GM21528 (cell line): Measurements from ENCODE around the gene MYO5A.
"Not testable (repeated sequence)": the region's sequence is repeated elsewhere in the genome, so short reads cannot be mapped to it uniquely, and the experiment has no call there.

Experiments
- ATAC-seq: cut with Tn5 transposase; IDR thresholded peaks from one replicate; pipeline ENCODE4 v1.9.1; 2021; ENCODE audit warnings: mild to moderate bottlenecking, moderate library complexity; ENCODE audit not compliant: unreplicated experiment, low FRiP score

MYO5A gene

DNA sequence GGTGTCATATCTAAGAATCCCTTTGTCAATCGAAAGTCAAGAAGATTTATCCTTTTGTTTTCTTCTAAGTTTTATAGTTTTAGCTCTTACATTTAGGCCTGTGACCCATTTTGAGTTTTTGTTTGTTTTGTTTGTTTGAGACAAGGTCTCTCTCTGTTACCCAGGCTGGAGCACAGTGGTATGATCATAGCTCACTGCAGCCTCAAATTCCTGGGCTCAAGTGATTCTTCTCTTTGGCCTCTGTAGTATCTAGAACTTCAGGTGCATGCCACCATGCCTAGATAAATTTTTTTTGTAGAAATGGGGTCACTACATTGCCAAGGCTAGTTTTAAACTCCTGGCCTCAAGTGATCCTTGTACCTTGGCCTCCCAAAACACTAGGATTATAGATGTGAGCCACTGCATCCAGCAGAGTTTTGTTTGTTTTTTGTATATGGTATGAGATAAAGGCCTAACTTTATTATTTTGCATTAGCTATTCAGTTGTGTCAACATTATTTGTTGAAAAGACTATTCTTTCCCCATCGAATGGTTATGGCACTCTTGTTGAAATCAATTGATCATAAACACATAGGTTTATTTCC is 227.3 kb downstream of the MYO5A start:
- ATAC-seq: no peak

DNA sequence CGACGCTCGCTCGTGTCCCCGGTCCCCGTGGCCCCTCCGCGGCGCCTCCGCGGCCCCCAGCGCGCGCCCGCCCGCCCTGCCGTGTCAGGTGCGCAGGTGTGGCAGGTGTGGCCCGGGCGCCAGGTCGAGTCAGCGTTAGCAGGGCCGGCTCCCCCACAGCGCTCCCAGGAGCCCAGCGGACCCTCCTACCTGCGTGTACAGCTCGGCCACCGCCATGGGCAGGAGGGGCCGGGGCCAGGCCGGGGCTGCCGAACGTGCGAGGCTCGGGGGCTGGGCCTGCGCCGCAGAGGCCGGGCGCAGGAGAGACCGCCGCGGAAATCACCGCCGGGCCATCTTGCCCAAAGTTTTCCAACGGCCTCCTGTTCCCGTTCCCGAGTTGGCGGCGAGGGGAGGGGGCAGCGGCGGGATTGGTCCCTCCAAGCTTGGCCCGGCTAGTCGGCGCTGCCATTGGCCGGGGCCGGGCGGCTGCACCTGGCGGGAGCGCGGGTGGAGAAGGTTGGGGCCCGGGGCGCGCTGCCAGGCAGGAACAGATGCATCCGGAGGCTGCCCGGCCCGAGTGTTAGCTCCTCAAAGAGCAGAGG is 233.2 kb downstream of the MYO5A start, which contains the start of gene MYO5C:
TSS of gene MYO5C (minus strand) at position 384 of the 581 bp plus-strand sequence. CDS start at position 216, 168 bp downstream.
- no peak for ATAC-seq

DNA sequence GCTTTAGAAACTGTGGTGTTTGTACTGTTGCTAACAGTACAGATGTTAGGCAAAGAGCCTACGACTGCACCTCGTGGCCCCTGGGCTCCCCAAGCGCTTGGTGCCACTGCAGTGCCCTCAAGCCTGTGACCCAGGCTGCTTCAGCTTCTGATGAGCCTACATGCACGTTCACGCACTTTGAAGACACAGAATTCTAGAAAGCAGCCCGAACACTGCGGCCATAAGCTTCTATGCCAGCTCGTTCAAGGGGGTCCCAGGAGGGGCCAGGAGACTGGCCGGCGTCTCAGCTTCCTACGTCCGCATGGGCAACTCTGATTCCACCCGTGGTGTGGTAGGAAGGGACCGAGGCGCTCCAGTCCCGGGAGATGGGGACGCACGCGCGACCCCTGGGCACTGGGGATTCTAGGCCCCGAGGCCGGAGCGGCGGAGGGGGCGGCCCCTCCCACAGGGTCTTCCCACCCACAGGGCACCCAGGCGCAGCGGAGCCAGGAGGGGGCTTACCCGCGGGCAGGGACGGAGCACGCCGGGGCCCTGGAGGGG is 233.7 kb downstream of the MYO5A start:
- no peak for ATAC-seq

DNA sequence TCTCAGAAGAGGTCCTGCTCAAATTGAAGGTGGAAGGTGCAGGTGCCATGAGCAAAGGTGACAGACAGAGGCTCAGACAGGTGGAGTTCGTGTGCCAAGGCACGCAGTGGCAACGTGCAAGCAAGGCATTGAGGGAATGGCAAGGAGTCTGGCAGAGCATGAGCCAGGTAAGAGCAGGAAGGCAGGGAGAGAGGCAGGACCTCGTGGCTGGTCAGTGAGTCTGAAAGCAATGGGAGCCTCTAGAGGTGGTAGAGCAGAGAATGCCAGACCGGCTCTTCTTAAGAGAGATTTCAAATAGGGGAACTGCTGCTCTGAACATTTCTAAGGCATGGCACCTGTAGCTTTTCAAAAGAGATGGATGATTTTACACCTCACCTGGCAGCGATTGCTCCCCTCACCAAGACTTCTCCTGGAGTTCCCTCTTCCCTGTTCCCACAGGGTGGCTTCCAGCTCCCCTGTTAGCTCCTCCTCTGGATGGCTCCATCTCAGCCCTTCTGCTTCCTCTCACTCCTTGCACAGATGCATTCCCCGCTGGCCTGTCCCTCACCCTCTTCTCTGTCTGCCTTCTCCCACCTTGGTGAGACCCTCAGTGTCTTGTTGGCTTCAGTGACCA is 235.8 kb downstream of the MYO5A start:
- ATAC-seq: no peak

DNA sequence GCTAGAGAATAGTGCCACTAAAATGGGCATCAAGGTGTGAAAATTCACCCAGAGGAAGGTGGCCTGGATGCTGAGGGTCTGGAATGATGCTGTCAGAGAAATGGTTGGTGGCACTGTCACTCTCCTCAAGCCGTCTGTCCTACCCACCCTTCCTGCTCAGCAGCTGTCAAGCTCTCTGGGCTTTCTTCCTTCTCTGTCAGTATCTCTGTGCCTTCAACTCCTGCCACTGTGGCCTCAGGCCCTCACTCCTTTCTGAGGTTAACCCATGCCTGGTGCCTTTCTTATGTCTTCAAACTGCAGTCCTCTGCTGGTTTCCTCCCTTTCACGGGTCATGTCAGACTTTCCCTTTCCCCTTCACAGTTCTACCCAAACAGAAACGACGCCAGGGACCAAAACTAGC is 237.5 kb downstream of the MYO5A start:
- no peak for ATAC-seq

DNA sequence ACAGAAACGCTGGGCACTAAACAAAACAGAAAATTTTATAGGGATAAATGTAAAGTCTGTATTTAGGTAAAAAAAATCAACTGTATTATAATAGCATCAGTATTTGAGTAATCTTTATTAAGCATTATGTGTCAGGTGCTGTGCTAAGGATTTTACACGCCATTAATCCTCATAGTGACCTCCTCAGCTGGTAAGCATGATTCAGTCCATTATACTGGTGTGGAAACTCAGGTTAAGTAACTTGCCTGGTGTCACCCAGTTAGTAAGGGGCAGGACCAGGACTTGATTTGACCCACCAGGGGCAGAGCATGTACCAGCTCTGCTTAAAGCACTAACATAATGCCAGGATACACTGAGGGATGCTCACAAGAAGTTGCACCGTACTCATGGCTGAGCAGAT is 237.9 kb downstream of the MYO5A start:
- ATAC-seq: no peak

DNA sequence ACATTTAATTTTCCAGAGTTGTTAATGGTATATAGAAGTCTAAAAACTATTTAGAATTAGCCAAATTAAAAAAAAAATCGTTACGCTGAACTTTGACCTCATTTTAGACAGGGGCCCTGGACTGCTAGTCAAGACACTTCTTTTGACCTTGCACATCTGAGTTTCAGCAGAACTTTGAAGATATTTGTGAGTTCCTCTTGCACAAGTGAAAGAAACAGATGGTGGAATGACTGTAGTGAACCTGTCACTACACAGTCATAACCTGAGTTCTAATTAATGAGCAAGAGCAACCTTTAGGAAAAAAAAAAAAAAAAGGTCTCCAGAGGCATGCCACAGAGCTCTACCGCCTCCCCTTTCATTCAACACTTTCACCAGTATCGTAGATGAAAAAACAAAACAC is 238.4 kb downstream of the MYO5A start:
- ATAC-seq: no peak

DNA sequence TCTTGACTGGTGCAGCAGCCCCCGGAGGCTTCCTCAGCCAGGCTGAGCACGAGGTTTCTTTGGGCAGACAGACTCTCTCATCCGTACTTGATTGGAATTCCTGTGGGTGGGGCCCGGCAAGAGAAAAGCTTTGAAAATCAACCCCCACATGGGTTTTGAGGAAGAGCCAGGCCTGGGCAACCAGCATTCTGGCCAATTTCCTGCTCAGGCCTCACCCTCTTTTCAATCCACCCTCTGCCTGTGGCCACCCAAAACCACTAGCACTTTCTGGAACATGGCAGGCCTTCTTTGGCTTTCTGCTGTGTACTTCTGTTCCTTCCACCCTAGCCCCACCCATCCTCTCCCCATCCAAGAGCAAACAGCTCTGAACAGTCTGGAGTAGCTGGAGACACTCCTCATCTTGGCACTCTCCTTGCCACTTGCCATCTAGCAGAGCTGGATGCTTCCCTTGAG is 239.0 kb downstream of the MYO5A start:
- no peak for ATAC-seq

DNA sequence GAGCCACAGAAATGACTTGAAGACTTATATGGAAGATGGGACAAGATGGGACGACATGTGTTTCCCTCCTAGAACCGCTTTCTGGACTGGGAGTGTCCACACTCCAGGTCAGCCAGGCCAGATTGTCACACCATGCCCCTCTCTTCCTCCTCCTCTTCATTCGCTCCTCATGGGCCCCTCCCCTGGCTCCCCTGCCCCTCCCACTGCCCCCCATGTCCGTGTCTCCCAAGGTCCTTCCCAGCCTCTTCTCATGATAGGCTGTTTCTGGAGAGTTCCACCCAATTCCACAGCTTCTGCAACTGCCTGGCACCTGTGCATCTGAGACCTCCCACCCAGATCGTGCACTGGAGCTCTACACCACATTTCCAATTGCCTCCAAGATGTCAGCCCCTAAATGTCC is 239.7 kb downstream of the MYO5A start:
- ATAC-seq: no peak

DNA sequence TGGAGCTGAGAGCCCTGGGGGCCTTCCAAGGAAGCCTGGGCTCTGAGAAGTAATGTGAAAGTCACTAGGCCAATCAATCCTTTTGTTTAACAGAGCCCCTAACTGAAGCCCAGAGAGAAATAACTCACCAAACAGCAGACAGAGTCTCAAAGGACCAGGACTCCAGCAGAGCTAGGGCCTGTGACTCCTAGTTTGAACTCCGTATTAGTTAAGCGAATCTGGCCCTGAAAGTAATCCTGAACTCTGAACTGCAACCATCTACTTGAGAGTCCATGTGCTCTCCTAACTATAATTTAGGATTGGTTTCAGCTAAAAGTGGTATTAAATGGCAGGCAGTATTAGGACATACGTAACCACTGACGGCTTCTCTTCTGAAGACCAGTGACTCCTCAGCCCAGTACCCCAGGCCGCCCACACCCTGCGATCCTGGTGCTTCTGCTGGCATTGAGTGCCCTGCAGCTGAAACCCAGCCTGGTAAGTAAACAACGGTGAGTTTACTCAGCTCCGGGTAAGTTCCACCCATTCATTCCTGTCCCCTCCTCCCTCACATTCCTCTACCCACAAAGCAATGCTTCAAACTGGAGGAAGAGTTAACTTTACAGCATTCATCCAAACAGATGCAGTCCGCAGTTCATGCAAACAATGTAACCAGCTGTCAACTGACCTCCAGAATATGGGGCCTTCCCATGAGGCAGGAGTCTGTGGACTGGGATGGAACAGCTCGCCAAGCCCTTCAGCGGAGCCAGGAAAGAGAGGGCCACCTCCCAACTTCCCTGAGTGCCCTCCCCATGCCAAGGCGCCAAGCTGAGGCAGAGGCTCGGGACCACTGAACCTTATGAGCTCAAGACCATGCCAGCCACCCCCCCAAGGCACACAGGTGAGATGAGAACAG is 240.4 kb downstream of the MYO5A start:
- ATAC-seq: no peak

DNA sequence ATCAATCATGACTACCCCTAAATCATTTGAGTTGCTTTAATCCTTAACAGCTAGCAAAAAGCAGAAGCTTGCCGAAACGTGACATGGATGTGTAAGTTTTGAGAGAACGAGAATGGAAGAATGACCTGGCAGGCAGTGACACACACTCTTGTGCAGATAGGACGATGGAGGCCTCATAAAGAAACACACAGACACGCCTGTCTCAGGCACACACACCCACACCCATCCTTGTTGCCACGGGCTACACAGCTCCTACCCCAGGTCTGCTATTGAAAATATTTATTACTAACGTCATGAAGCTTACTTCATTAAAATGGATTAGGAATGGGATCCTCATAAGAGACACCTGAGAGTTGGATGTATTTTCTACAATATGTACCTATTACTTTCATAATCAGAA is 241.6 kb downstream of the MYO5A start:
- ATAC-seq: no peak

DNA sequence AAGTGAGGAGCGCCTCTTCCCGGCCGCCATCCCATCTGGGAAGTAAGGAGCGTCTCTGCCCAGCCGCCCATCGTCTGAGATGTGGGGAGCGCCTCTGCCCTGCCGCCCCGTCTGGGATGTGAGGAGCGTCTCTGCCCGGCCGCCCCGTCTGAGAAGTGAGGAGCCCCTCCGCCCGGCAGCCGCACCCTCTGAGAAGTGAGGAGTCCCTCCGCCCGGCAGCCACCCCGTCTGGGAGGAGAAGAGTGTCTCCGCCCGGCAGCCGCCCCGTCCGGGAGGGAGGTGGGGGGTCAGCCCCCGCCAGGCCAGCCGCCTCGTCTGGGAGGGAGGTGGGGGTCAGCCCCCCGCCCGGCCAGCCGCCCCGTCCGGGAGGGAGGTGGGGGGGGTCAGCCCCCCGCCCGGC is 242.7 kb downstream of the MYO5A start:
- ATAC-seq: not testable (repeated sequence)

DNA sequence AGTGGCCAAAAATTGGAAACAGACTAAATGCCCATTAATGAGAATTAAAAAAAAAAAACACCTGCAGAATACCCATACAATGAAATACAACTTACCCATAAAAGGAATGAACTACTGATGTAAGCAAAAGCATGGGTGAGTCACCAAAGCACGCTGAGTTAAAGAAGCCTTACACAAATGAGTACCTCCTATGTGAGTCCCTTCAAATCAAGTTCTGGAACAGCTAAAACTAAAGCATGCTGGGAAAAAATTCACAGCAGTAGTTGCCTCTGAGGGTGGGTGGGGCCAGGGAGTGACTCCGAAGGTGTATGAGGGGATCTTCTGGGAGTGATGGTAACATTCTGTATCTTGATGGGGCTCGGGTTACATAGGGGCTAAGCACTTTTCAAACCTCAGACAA is 244.5 kb downstream of the MYO5A start:
- ATAC-seq: no peak

DNA sequence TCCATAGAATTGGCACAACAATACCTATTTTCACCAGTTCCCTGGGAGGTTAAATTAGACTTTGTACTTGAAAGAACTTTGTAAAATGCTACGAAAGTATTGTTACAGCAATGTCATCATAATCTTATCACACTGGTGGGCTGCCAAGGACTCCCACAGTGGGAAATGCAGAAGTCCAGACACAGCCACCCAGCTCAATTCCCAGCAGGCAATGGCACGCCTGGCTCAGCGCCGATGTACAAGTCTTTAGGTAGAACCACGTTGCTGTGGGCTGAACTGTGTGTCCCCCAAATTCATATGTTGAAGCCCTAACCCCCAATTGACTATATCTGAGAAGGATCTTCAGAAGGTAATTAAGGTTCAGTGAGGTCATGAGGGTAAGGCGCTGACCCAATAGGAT is 245.4 kb downstream of the MYO5A start:
- no peak for ATAC-seq

DNA sequence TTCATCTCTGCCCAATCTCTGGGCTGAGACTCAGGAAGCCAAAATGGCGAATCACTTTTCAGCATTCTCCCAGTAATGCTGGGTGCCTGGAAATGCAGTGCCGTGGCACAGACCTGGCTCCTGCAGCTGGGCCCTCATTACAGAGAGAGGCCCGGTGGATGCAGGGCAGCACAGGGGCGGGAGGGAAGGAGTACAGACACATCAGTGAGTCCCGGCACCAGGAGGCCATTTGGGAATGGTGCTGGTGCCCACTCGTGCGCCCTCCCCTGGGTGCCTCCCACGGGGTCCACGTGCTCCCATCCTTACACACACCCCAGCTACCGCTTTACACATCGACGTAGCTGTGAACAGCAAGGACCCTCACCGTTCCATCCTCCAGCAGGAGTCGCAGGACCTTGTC is 246.3 kb downstream of the MYO5A start:
- ATAC-seq: no peak

DNA sequence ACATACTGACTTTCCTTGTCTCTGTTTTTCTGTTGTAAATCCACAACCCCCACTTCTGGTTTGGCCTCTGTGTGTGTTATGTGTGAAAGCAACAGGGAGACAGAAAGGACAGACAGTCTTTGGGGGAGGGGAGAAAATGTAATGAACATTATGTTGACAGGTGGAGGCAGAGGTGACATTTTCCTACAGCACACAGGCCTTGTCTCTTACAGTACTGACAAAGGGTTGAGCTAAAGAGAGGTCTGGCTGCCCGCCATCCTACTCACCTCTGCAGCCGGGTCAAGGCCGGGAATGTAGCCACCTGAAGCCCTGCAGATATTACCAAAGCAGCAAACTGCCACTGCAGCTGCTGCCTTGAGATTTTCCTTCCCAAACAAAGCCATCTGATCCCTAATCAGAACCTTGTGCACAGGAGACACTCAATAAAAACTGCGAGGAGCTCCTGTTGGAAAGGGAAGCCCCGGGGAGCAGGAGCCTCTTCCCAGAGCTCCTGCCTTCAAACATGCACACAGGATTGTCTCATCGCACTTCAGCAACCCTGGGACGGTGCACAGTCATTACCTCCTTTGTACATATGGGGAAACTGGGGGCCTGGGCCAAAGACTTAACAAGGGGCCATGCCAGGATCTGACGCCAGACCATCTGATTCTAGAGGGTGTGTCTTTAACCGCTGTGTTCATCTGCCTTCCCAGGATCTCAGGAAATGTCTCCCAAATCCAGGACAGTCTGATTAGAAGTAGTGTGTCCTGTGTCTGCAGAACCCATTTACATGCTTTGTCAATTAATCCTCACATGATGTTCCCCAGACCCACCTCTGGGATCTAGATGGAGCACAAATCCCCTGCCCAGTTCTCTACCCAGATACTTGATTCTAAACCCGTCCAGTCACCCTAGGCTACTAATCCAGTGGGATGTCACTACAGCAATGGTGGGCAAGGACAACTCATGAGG is 247.3 kb downstream of the MYO5A start:
- no peak for ATAC-seq

DNA sequence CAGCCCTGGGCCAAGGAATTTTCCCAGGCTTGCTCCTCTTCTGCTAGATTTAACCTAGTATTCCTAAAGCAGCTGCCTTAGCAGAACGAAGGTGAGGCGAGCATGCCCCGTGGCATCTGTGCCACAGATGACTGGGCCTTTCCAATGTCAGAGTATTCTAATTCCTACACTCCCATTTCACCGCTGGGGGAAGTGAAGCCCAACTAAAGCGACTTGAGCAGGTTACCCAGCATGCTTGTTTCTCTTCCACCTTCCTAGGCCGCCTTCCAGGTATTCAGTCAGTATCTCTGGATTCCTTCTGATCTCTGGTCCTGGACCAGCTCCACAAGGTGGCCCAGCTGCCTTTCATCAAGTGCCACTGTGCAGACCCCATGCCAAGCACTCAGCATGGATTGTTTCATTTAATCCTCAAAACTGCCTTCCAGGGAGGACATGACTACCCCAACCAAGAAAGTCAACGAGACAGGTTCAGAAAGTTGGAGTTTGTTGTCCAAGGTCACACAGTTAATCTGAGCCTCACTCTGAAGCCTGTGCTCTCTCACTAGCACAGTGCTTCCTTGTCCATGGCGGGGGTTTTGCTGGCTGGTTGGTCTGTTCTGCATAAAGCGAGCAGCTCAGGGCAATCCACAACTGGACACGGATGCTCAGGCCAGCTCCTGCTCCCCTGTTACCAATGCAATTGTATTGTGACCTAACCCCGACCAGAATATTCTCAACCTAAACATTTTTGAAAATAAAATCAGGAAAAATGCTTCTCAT is 248.2 kb downstream of the MYO5A start:
- ATAC-seq: no peak

DNA sequence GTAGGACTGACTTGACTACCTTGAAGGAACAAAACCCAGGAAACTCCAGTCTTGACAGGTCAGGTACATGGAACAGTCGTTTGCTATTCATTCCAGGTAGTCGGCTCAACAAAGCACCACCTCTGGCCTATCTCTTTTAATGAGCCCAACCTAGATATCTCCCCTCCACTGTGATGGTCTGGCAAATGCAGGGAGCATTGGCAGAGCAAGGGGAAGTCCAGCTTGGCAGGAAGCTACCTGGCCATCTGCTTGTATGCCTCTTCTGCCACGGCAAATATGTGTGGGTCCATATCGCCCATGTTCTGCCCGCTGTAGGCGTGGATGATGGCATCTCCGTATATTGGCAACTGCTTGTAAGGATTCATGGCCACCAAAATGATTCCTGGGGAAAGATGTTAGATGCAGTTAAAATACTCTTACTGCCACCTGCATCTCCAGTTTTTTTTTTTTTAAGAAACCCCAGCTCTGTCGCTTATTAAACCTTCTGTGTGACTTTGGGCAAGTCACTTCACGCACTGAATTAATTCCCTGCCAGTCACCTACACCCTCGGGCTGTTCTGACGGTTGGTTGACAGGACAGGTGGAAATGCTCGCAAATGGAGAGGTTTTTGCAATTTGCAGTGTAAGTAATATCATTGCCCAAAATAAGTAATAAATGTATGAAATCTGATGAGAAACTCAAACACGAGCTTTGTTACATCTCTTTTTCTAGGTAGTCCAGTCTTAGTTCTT is 249.9 kb downstream of the MYO5A start:
- ATAC-seq: no peak
